GM21737 (cell line): ENCODE data around the gene CMKLR1.

Source experiments
- ATAC-seq: cut with Tn5 transposase; IDR thresholded peaks from one replicate; pipeline ENCODE4 v1.9.1; 2021; ENCODE audit warnings: mild to moderate bottlenecking, moderate library complexity; ENCODE audit not compliant: unreplicated experiment

The CMKLR1 gene

GRCh38 chr12:108270035-108270848 is 68.9 kb downstream of the CMKLR1 start:
- no peak for ATAC-seq

GRCh38 chr12:108269224-108269623 is 69.9 kb downstream of the CMKLR1 start:
- no peak for ATAC-seq

- no peak for ATAC-seq
Observed at GRCh38 chr12:108268397-108268796, 70.7 kb downstream of the CMKLR1 start.

GRCh38 chr12:108267450-108267849 is 71.7 kb downstream of the CMKLR1 start:
- ATAC-seq, result no peak

GRCh38 chr12:108266131-108266530 is 73.0 kb downstream of the CMKLR1 start:
- no peak for ATAC-seq

- no peak for ATAC-seq
Observed at GRCh38 chr12:108265505-108265904, 73.6 kb downstream of the CMKLR1 start.

- ATAC-seq, result no peak
Observed at GRCh38 chr12:108260969-108261368, 78.1 kb downstream of the CMKLR1 start.

- no peak for ATAC-seq
Observed at GRCh38 chr12:108260039-108260438, 79.1 kb downstream of the CMKLR1 start.

- ATAC-seq, result no peak
Observed at GRCh38 chr12:108257610-108258106, 81.5 kb downstream of the CMKLR1 start.

GRCh38 chr12:108257004-108257403 is 82.1 kb downstream of the CMKLR1 start:
- ATAC-seq, result no peak

GRCh38 chr12:108255252-108255602 is 83.9 kb downstream of the CMKLR1 start:
- no peak for ATAC-seq

- ATAC-seq, result no peak
Observed at GRCh38 chr12:108254517-108255251, 84.4 kb downstream of the CMKLR1 start.

- ATAC-seq, result no peak
Observed at GRCh38 chr12:108254030-108254429, 85.1 kb downstream of the CMKLR1 start.

GRCh38 chr12:108253540-108253939 is 85.6 kb downstream of the CMKLR1 start:
- ATAC-seq, result no peak

- no peak for ATAC-seq
Observed at GRCh38 chr12:108252523-108252922, 86.6 kb downstream of the CMKLR1 start.

GRCh38 chr12:108248011-108248410 is 91.1 kb downstream of the CMKLR1 start:
- no peak for ATAC-seq

GRCh38 chr12:108247130-108247529 is 92.0 kb downstream of the CMKLR1 start:
- ATAC-seq, result no peak

- no peak for ATAC-seq
Observed at GRCh38 chr12:108241986-108242703, 97.0 kb downstream of the CMKLR1 start.

GRCh38 chr12:108240928-108241327 is 98.2 kb downstream of the CMKLR1 start:
- ATAC-seq, result no peak

- ATAC-seq, result no peak
Observed at GRCh38 chr12:108240027-108240785, 98.9 kb downstream of the CMKLR1 start.

GRCh38 chr12:108239378-108239777 is 99.7 kb downstream of the CMKLR1 start:
- ATAC-seq, result no peak
